Fibroblast of lung (primary cell): ENCODE measurements around the gene CNDP2.

Experiments used
- EZH2 ChIP-seq: IDR thresholded peaks from 2 replicates; pipeline ENCODE4 v1.5.1; 2012; ENCODE audit warnings: low read length, control low read depth, mild to moderate bottlenecking; ENCODE audit errors: missing control alignments
- TF ChIP-seq, protein P1 (sequence below), 2 donors: IDR thresholded peaks in 1 of 2; conservative IDR thresholded peaks in 1 of 2; 1 replicate in 1 of 2; 2 replicates in 1 of 2; pipeline ENCODE4 v1.5.1; 2011 to 2012; ENCODE audit warnings: low read length in 2 of 2, control low read depth in 1 of 2, inconsistent platforms in 1 of 2, low read depth in 1 of 2, mild to moderate bottlenecking in 1 of 2

DNA sequence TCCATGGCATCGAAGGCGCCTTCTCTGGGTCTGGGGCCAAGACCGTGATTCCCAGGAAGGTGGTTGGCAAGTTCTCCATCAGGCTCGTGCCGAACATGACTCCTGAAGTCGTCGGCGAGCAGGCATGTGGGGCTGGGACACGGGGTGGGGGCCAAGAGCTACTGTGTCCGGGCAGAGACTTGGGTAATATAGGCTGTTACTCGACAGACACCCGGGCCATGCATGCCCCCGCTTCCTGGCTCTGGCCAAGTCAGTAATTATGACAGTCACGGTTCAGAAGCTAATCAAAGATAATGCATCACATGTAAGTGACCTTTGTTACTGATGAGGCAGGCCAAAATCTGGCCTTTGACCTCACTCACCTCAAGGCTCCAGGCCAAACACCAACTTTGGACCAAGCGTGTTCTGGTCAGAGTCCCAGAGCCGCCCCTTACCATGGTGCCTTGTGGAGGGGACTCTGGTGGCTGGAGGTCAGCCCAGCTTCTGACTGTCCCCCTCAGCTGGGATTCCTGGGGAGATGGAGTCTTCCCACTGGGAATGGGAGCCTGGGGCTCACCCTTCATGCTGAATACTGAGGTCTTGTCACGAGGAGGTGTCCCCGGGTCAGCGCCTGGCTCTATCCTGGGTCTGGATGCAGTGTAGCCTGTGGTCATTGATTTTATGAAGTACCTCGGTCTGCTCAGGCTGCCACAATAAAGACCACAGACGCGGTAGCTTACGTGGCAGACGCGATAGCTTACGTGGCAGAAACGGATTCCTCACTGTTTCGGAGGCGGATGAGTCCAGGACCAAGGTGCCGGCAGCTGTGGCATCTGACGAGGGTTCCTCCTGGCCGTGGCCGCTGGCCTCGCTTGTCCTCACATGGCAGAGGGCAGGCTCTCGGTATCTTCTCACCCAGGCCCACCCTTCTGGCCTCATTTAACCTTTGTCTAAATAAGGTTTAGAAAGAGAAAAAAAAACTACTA, 20.4 kb downstream of the CNDP2 start:
- TF ChIP-seq, protein P1, sequence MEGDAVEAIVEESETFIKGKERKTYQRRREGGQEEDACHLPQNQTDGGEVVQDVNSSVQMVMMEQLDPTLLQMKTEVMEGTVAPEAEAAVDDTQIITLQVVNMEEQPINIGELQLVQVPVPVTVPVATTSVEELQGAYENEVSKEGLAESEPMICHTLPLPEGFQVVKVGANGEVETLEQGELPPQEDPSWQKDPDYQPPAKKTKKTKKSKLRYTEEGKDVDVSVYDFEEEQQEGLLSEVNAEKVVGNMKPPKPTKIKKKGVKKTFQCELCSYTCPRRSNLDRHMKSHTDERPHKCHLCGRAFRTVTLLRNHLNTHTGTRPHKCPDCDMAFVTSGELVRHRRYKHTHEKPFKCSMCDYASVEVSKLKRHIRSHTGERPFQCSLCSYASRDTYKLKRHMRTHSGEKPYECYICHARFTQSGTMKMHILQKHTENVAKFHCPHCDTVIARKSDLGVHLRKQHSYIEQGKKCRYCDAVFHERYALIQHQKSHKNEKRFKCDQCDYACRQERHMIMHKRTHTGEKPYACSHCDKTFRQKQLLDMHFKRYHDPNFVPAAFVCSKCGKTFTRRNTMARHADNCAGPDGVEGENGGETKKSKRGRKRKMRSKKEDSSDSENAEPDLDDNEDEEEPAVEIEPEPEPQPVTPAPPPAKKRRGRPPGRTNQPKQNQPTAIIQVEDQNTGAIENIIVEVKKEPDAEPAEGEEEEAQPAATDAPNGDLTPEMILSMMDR (conservative IDR thresholded peaks at IDR 0.05 in 1 of 2, IDR thresholded peaks at IDR 0.05 in 1 of 2; ENCODE audit: low read depth in 1 of 2, low read length in 2 of 2) = no peak
- TF ChIP-seq EZH2 = no peak
